HEK293T (cell line): ENCODE data around the gene MGAT1.

Experiments used
- CTCF ChIA-PET: fragments of 350-600 bp; formaldehyde crosslinking; extraction: SDS; loops from one replicate; lab custom pipeline; 2021; ENCODE audit warnings: antibody characterized with exemption, inconsistent platforms; lab: Yijun Ruan, JAX
- POLR2A ChIA-PET: fragments of 350-600 bp; formaldehyde crosslinking; extraction: SDS; loops from one replicate; lab custom pipeline; 2020; ENCODE audit warnings: antibody characterized with exemption, inconsistent platforms; lab: Yijun Ruan, JAX
- DNase-seq: peaks from one replicate; pipeline ENCODE4 v3.0.0; 2012; ENCODE audit warnings: mixed read lengths; ENCODE audit errors: extremely low spot score
- ARNT ChIP-seq: fragments of 450-650 bp; IDR thresholded peaks from 2 replicates; pipeline ENCODE4 v1.6.1; 2017; ENCODE audit warnings: mild to moderate bottlenecking
- BHLHE40 ChIP-seq: fragments of 450-650 bp; IDR thresholded peaks from 2 replicates; pipeline ENCODE4 v1.6.1; 2016; ENCODE audit warnings: mild to moderate bottlenecking, moderate library complexity, borderline replicate concordance
- CTBP1 ChIP-seq: fragments of 450-650 bp; IDR thresholded peaks from 2 replicates; pipeline ENCODE4 v1.6.1; 2016; ENCODE audit warnings: borderline replicate concordance
- ELF4 ChIP-seq: fragments of 450-650 bp; IDR thresholded peaks from 2 replicates; pipeline ENCODE4 v1.6.1; 2017; ENCODE audit warnings: antibody characterized with exemption
- FOXA1 ChIP-seq: fragments of 450-650 bp; IDR thresholded peaks from 2 replicates; pipeline ENCODE4 v1.6.1; 2016; ENCODE audit warnings: mild to moderate bottlenecking
- FOXK2 ChIP-seq: fragments of 450-650 bp; IDR thresholded peaks from 2 replicates; pipeline ENCODE4 v1.6.1; 2016; ENCODE audit warnings: mild to moderate bottlenecking
- FOXM1 ChIP-seq: fragments of 450-650 bp; IDR thresholded peaks from 2 replicates; pipeline ENCODE4 v1.6.1; 2017; ENCODE audit warnings: mild to moderate bottlenecking, borderline replicate concordance
- HDGF ChIP-seq: fragments of 450-650 bp; IDR thresholded peaks from 2 replicates; pipeline ENCODE4 v1.6.1; 2017; ENCODE audit warnings: antibody characterized with exemption, borderline replicate concordance
- L3MBTL2 ChIP-seq: fragments of 450-650 bp; conservative IDR thresholded peaks from 2 replicates; pipeline ENCODE4 v1.6.1; 2016; ENCODE audit warnings: mild to moderate bottlenecking
- LEF1 ChIP-seq: fragments of 450-650 bp; IDR thresholded peaks from 2 replicates; pipeline ENCODE4 v1.6.1; 2017; ENCODE audit warnings: mild to moderate bottlenecking, borderline replicate concordance
- NFRKB ChIP-seq: fragments of 450-650 bp; IDR thresholded peaks from 2 replicates; pipeline ENCODE4 v1.6.1; 2016; ENCODE audit warnings: mild to moderate bottlenecking, moderate library complexity
- SP1 ChIP-seq: fragments of 450-650 bp; IDR thresholded peaks from 2 replicates; pipeline ENCODE4 v1.6.1; 2017
- SUZ12 ChIP-seq: fragments of 450-650 bp; IDR thresholded peaks from 2 replicates; pipeline ENCODE4 v1.6.1; 2016; ENCODE audit warnings: mild to moderate bottlenecking
- TARDBP ChIP-seq: fragments of 450-650 bp; IDR thresholded peaks from 2 replicates; pipeline ENCODE4 v1.6.1; 2016
- ZNF384 ChIP-seq: fragments of 450-650 bp; IDR thresholded peaks from 2 replicates; pipeline ENCODE4 v1.6.1; 2016
- TF ChIP-seq, protein P1 (sequence below): fragments of 450-650 bp; IDR thresholded peaks from 2 replicates; pipeline ENCODE4 v1.6.1; 2016

The MGAT1 gene

DNA sequence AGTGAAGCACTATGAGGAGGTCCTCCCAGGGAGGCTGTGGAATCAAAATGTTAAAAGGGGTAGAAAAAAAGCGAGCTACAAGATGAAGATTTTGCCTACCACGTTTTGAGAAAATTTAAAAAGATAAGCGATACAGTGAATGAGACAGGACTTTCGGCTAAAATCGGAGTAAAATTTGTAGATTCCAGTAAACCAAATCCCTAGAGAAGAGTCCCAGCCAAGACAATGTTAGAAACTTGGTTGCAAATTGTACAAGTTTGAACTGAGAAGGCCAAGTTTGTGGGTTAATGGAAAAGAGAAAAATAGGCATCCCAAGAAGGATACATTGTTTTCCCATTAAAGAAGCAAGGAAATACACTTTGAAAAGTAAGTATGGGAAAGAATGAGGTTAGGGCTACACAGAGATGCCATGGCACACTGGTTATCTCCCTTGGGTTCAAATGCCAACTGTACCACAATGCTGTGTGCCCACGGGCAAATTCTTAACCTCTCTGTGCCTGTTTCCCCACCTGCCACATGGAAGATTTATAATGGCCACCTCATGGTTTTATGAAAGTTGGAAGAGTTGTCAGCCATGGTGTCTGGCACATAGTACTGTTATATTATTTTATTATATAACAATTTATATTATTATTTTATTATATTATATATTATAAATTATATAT lies 16.2 kb upstream of the MGAT1 start:
- no peak for DNase-seq
- ChIA-PET POLR2A (interaction anchor here (0.9 to 1.3 kb wide), 2 partner anchors 8 to 438 kb away, joined by 3 read pairs; no protein-coding TSS in a partner anchor), CTCF (interaction anchor here (0.6 kb wide), 1 partner anchor 363 kb away, joined by 3 read pairs; no protein-coding TSS in a partner anchor)
- TF ChIP-seq, protein P1, sequence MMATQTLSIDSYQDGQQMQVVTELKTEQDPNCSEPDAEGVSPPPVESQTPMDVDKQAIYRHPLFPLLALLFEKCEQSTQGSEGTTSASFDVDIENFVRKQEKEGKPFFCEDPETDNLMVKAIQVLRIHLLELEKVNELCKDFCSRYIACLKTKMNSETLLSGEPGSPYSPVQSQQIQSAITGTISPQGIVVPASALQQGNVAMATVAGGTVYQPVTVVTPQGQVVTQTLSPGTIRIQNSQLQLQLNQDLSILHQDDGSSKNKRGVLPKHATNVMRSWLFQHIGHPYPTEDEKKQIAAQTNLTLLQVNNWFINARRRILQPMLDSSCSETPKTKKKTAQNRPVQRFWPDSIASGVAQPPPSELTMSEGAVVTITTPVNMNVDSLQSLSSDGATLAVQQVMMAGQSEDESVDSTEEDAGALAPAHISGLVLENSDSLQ = peak; percentile 80
- no peak for TF ChIP-seq ELF4

DNA sequence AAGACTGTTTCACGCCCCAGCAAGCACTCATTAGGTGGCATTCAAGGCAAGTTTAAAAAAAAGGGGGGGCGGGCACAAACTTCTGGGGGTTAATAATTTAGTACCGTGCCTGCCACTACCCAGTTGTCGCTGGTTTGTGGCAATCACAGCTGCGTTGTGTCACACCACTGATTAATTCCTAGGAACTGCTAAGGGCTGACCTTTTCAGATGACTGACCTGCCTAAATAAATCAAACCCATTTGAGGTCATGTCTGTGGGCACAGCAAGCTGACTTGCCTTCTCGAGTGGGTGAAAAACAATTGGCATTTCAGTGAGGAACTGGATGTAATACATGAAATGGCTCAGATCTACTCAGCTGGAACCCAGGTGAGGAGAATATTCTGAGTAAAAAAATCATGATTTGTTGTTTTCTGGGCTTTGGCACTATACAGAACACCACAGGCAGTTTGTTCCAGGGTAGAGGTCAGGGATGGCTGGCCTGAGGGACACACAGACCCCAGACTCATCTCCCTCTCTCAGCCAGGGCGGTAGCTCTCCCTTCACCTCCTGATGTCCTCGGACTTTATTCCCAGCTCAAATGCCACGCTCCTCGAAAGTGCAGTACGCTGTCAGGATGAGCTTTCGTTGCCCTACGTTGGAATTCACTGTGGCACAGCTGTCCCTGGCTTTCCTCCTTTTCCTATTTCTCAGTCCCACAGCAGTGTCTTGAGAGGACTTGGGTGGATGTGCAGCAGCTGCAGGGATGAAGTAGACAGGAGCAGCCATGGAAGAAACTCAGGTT lies 15.5 kb upstream of the MGAT1 start:
- DNase-seq = no peak
- TF ChIP-seq ELF4 (no peak), FOXK2 (no peak), ZNF384 (no peak), BHLHE40 (no peak), ARNT (no peak)
- POLR2A ChIA-PET = interaction anchor here (0.9 to 1.3 kb wide), 5 partner anchors 8 to 438 kb away, joined by 3 read pairs; no protein-coding TSS in a partner anchor
- CTCF ChIA-PET = interaction anchor here (0.6 kb wide), 1 partner anchor 363 kb away, joined by 3 read pairs; no protein-coding TSS in a partner anchor

DNA sequence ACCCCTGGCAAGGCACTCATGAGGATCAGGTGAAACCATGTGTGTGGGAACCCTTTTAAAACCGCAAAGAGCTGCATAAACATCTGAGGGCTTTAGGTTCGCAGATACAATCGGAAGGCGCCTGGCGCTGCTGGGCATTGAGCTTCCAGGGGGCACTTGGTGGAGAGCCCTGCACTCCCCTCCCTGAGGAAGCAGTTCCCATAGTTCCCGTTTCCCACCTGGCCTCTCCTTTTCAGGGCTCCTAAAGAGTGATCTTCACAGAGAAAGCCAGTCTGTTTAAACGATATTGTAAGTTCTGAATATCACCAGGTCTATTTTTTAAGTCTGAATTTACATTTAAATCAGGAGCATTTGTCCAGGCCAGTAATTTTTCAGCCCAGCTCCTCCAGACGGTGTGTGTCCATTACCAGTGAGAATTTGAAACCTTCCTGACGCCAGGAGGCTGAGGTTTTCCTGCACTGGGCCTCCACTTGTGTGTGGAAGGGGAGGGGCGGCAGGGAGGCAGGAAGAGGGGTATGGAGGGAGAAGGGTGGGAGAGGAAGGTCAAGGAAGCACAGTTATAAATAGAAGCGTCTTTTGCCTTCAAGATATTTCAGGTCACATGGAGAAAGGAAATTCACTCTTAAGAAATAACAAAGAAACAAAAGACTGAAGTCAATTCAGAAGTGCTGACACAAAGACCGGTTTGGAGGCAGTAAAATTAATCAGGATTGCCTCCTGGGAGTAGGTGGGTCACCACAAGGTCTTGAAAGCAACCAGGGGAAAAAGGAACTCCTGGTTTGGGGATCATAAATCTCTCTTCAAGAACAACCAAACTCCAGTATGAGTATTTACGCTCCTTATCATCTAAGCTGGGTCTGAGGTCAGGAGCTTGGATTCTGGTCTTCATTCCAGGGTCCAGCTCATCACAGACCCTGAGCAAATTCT lies 14.3 kb upstream of the MGAT1 start:
- CTCF ChIA-PET = interaction anchor here (1.0 kb wide), 1 partner anchor 52 kb away, joined by 3 read pairs; no protein-coding TSS in a partner anchor
- POLR2A ChIA-PET = interaction anchor here (0.8 to 2.7 kb wide), 7 partner anchors 8 to 375 kb away, joined by 3 to 9 read pairs (median 3); partner anchors contain the start of gene ZFP62
- peak; percentile 54 for DNase-seq
- TF ChIP-seq FOXM1 (no peak), L3MBTL2 (peak; percentile 49)

DNA sequence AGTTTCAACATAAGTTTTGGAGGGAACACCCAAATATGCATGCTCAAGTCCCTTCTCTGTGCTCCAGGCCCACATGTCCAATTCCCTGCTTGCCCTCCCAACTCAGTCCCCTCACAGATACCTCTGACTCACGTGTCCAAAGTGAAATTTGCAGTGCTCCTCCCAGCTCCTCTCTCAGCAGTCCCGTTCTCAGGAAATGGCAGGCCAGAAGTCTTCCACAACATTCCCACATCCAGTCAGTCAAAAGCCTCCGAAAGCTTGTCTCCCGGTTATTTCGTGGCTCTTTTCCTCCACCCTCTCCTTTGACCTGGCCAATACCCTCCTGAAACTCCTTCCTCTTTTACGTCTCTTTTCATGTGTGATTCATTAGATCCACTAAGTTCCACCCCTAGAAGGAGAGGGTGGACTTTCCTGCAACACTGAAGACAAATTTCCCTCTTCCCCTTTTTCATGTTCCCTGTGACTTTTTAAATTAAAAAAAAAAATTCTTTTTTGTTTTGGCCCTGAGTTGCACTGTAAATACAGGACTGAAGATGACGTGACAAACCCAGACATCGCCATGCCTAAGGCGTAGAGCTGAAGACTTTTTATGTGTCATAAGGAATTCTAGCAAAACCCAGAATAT lies 12.8 kb upstream of the MGAT1 start:
- ChIA-PET CTCF (interaction anchor here (0.7 kb wide), 1 partner anchor 352 kb away, joined by 5 read pairs; no protein-coding TSS in a partner anchor), POLR2A (interaction anchor here (1.2 to 2.7 kb wide), 2 partner anchors 10 to 14 kb away, joined by 7 to 9 read pairs; no protein-coding TSS in a partner anchor)
- no peak for DNase-seq
- no peak for TF ChIP-seq BHLHE40
- no peak for TF ChIP-seq ARNT
- no peak for TF ChIP-seq HDGF
- no peak for TF ChIP-seq SP1
- TF ChIP-seq, protein P1 = no peak
- TF ChIP-seq NFRKB = no peak
- no peak for TF ChIP-seq FOXK2
- no peak for TF ChIP-seq TARDBP
- TF ChIP-seq FOXA1 = no peak
- TF ChIP-seq FOXM1 = no peak
- no peak for TF ChIP-seq SUZ12
- TF ChIP-seq L3MBTL2 = no peak; the same call in 1 of the 2 replicates
- no peak for TF ChIP-seq LEF1
- no peak for TF ChIP-seq ELF4
- TF ChIP-seq CTBP1 = no peak
- no peak for TF ChIP-seq ZNF384

DNA sequence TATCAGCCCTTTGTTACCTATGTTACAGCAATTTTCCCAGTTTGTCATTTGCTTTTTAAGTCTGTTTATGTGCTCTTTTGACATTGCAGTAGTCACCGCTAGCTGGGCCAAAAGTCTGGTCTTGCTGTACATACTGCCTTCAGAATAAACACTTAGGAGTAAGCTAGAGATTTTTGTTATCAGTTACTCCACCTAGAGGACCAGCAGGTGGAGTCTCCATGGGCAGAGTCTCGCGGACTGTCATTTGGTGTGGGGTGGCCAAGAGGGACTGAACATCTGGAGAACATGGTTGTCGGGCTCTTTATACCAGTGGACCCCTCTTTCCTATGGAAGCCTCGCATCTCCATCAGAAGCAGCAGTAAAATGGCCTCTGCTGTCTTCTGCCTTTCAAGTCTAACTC lies 10.8 kb upstream of the MGAT1 start:
- POLR2A ChIA-PET = interaction anchor here (4.4 kb wide), 1 partner anchor 48 kb away, joined by 20 read pairs; the partner anchor contains the start of gene ZFP62
- TF ChIP-seq FOXM1 (no peak), HDGF (no peak), ELF4 (no peak), BHLHE40 (no peak), SP1 (no peak), FOXA1 (no peak), ARNT (no peak), L3MBTL2 (no peak), CTBP1 (no peak), FOXK2 (no peak)
- TF ChIP-seq, protein P1 = no peak
- CTCF ChIA-PET = interaction anchor here (1.1 kb wide), 1 partner anchor 54 kb away, joined by 4 read pairs; no protein-coding TSS in a partner anchor
- no peak for DNase-seq
